Gastrocnemius medialis (tissue), 4 donors: Measurements from ENCODE around the gene WDHD1.

Source experiments
- CTCF ChIP-seq, 5 experiments: fragments of 450-650 bp in 3 of 5; fragments of 200-600 bp in 2 of 5; sonication (generic) in 2 of 5; IDR thresholded peaks in 4 of 5; conservative IDR thresholded peaks in 1 of 5; 1 replicate in 4 of 5; 2 replicates in 1 of 5; pipeline ENCODE4 v1.5.1; 2016 to 2019; ENCODE audit warnings: antibody characterized with exemption in 5 of 5, mild to moderate bottlenecking in 3 of 5, moderate library complexity in 3 of 5
- POLR2A ChIP-seq, 2 donors: fragments of 450-650 bp; IDR thresholded peaks; one replicate each; pipeline ENCODE4 v1.6.1; 2017; ENCODE audit warnings: antibody characterized with exemption in 2 of 2, mild to moderate bottlenecking in 2 of 2, moderate library complexity in 2 of 2

GRCh38 chr14:54916101-54916500 is 110.8 kb downstream of the WDHD1 start:
- TF ChIP-seq CTCF (IDR thresholded peaks at IDR 0.05 in 4 of 5, conservative IDR thresholded peaks at IDR 0.05 in 1 of 5) = no peak
- TF ChIP-seq POLR2A (IDR thresholded peaks at IDR 0.05) = no peak
